ENCODE measurements around the gene HOOK2.

DNA sequence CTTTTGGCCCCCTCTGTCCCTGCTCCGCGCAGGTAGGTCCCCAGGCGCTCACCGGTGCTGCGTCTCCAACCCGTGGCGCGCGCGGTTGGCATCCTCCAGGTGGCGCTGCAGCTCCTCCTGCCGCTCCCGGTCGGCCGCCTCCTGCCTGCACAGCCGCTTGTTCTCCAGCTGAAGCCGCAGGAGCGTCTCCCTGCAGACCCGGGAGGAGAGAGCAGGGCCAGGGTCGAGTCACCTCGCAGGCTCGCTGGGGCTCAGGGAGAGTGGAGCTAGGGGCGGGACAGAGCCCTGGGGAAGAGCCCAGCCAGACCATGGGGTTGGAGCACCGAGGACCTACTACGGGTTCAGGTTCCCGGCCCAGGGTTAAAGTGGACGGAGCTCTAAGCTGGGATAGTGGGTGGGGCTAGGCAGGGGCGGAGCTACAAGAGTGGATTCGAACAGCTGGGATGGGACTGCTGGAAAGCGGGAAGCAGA is 9.3 kb downstream of the HOOK2 start:
- TF ChIP-seq, protein P1, sequence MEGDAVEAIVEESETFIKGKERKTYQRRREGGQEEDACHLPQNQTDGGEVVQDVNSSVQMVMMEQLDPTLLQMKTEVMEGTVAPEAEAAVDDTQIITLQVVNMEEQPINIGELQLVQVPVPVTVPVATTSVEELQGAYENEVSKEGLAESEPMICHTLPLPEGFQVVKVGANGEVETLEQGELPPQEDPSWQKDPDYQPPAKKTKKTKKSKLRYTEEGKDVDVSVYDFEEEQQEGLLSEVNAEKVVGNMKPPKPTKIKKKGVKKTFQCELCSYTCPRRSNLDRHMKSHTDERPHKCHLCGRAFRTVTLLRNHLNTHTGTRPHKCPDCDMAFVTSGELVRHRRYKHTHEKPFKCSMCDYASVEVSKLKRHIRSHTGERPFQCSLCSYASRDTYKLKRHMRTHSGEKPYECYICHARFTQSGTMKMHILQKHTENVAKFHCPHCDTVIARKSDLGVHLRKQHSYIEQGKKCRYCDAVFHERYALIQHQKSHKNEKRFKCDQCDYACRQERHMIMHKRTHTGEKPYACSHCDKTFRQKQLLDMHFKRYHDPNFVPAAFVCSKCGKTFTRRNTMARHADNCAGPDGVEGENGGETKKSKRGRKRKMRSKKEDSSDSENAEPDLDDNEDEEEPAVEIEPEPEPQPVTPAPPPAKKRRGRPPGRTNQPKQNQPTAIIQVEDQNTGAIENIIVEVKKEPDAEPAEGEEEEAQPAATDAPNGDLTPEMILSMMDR (conservative IDR thresholded peaks at IDR 0.05; ENCODE audit: low read depth, low read length): peak; percentile 93
- TF ChIP-seq NFE2L2 (IDR thresholded peaks at IDR 0.05; ENCODE audit: low read depth, low read length) (no peak), RAD21 (IDR thresholded peaks at IDR 0.05; ENCODE audit: low read length) (peak; percentile 87), MAFK (IDR thresholded peaks at IDR 0.05; ENCODE audit: low read depth, low read length) (no peak), MAZ (IDR thresholded peaks at IDR 0.05; ENCODE audit: borderline replicate concordance, low read depth, low read length) (no peak), RCOR1 (IDR thresholded peaks at IDR 0.05; ENCODE audit: insufficient replicate concordance, low read length) (no peak), CEBPB (IDR thresholded peaks at IDR 0.05; ENCODE audit: low read depth, low read length) (no peak), POLR2A (IDR thresholded peaks at IDR 0.05; ENCODE audit: low read depth, low read length) (no peak), MXI1 (IDR thresholded peaks at IDR 0.05; ENCODE audit: borderline replicate concordance, low read depth, low read length) (no peak), BHLHE40 (IDR thresholded peaks at IDR 0.05; ENCODE audit: low read depth, low read length) (no peak), RFX5 (IDR thresholded peaks at IDR 0.05; ENCODE audit: low read depth, low read length) (no peak), SMC3 (IDR thresholded peaks at IDR 0.05; ENCODE audit: low read depth, low read length) (peak; percentile 89)
- TF ChIP-seq, protein P2, sequence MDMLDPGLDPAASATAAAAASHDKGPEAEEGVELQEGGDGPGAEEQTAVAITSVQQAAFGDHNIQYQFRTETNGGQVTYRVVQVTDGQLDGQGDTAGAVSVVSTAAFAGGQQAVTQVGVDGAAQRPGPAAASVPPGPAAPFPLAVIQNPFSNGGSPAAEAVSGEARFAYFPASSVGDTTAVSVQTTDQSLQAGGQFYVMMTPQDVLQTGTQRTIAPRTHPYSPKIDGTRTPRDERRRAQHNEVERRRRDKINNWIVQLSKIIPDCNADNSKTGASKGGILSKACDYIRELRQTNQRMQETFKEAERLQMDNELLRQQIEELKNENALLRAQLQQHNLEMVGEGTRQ (IDR thresholded peaks at IDR 0.05; ENCODE audit: low read depth, low read length): no peak
- TF ChIP-seq, protein P3, sequence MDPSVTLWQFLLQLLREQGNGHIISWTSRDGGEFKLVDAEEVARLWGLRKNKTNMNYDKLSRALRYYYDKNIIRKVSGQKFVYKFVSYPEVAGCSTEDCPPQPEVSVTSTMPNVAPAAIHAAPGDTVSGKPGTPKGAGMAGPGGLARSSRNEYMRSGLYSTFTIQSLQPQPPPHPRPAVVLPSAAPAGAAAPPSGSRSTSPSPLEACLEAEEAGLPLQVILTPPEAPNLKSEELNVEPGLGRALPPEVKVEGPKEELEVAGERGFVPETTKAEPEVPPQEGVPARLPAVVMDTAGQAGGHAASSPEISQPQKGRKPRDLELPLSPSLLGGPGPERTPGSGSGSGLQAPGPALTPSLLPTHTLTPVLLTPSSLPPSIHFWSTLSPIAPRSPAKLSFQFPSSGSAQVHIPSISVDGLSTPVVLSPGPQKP (IDR thresholded peaks at IDR 0.05; ENCODE audit: borderline replicate concordance, low read depth, low read length): no peak
